ENCODE results near the gene NHLRC1. TPM values are rescaled to one million over a fixed set of nuclear protein-coding genes. Genes with fewer than 3 reads are reported as not detected.

Gene NHLRC1
- polyA plus RNA-seq, 3 donors: 0.75 to 3.1 (median 1.4) TPM

DNA sequence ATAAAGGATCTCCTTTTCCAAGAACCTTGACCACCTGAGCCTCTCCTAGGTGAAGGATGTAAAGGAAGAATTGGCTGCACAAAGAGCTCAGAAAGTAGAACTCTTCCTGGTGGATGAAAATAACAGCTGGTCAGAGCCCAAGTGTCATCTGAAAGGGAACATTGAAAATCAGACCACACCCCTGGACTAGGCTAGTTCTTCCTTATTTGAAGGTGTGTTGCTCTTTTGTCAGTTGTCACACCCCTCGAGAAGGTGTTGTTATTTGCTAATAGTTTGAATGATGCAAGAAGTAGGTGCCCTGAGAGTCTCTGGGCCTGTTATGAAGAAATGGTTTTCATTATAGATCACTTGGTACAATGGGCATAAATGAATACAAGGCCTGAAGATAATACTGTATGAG lies 31.1 kb downstream of the NHLRC1 start:
- no peak for DNase-seq
- H3K79me2 ChIP-seq (ENCODE audit: insufficient read depth, low read length): no peaks in the 10 kb centered on the region
- H3K27ac ChIP-seq (ENCODE audit: low read depth in 1 of 2, low read length in 2 of 2): no peak overlapping the region
- no peak overlapping the region for H3K9ac ChIP-seq (ENCODE audit: insufficient read depth, low read length, poor library complexity, severe bottlenecking)
- H2AFZ ChIP-seq (ENCODE audit: insufficient read depth, low read depth, low read length, poor library complexity, severe bottlenecking): no peak overlapping the region
- H3K27me3 ChIP-seq (ENCODE audit: control insufficient read depth in 2 of 2, insufficient read depth in 2 of 2, low read length in 2 of 2): no peaks in the 10 kb centered on the region
- H3K4me2 ChIP-seq (replicated peaks; ENCODE audit: extremely low read depth, low read length, poor library complexity, severe bottlenecking): no peak overlapping the region
- no peak overlapping the region for H3K27ac Mint-ChIP-seq
- peaks cover 0 to 6% (median 2%) of the 10 kb centered on the region in 3 donors for H3K27me3 Mint-ChIP-seq (ENCODE audit: low read depth in 3 of 3)
- no peak overlapping the region for H3K4me3 ChIP-seq (replicated peaks in 1 of 3; ENCODE audit: low read depth in 2 of 3, low read length in 3 of 3)
- H4K20me1 ChIP-seq (ENCODE audit: insufficient read depth, low read length): no peaks in the 10 kb centered on the region
- peaks cover 0 to 14% (median 10%) of the 10 kb centered on the region in 7 donors for H3K9me3 Mint-ChIP-seq
- no peaks in the 10 kb centered on the region for H3K36me3 Mint-ChIP-seq
- no peaks in the 10 kb centered on the region for H3K4me1 Mint-ChIP-seq
- no CpG with 5 or more reads among the region's 1 CpG for WGBS (ENCODE audit: insufficient coverage)
- no peak overlapping the region for H3K4me3 Mint-ChIP-seq
- TF ChIP-seq CTCF (IDR thresholded peaks at IDR 0.05): no peak
- no peaks in the 10 kb centered on the region for H3K4me1 ChIP-seq (ENCODE audit: control insufficient read depth in 1 of 2, insufficient read depth in 2 of 2, low read length in 2 of 2)
- intact Hi-C loops (cut with micrococcal nuclease): no loop called here
- H3K36me3 ChIP-seq (replicated peaks in 1 of 2; ENCODE audit: control insufficient read depth in 1 of 2, insufficient read depth in 2 of 2, low read length in 2 of 2): no peaks in the 10 kb centered on the region
- peaks cover 0 to 7% of the 10 kb centered on the region in 2 donors for H3K9me3 ChIP-seq (replicated peaks in 1 of 2; ENCODE audit: control insufficient read depth in 1 of 2, insufficient read depth in 1 of 2, low read length in 2 of 2)

GRCh38 chr6:18090349-18090786 lies 32.1 kb downstream of the NHLRC1 start:
- WGBS (ENCODE audit: insufficient coverage): no CpG with 5 or more reads among the region's 1 CpG
- Mint-ChIP-seq H3K27ac (no peak overlapping the region), H3K36me3 (no peaks in the 10 kb centered on the region), H3K9me3 (peaks cover 0 to 14% (median 10%) of the 10 kb centered on the region in 7 donors), H3K4me1 (no peaks in the 10 kb centered on the region), H3K27me3 (ENCODE audit: low read depth in 3 of 3) (peaks cover 0 to 6% (median 2%) of the 10 kb centered on the region in 3 donors), H3K4me3 (no peak overlapping the region)
- Histone ChIP-seq H3K4me1 (ENCODE audit: control insufficient read depth in 1 of 2, insufficient read depth in 2 of 2, low read length in 2 of 2) (no peaks in the 10 kb centered on the region), H3K4me2 (replicated peaks; ENCODE audit: extremely low read depth, low read length, poor library complexity, severe bottlenecking) (no peak overlapping the region), H3K4me3 (replicated peaks in 1 of 3; ENCODE audit: low read depth in 2 of 3, low read length in 3 of 3) (no peak overlapping the region), H4K20me1 (ENCODE audit: insufficient read depth, low read length) (no peaks in the 10 kb centered on the region), H3K27ac (ENCODE audit: low read depth in 1 of 2, low read length in 2 of 2) (no peak overlapping the region), H3K36me3 (replicated peaks in 1 of 2; ENCODE audit: control insufficient read depth in 1 of 2, insufficient read depth in 2 of 2, low read length in 2 of 2) (no peaks in the 10 kb centered on the region), H2AFZ (ENCODE audit: insufficient read depth, low read depth, low read length, poor library complexity, severe bottlenecking) (no peak overlapping the region), H3K79me2 (ENCODE audit: insufficient read depth, low read length) (no peaks in the 10 kb centered on the region), H3K27me3 (ENCODE audit: control insufficient read depth in 2 of 2, insufficient read depth in 2 of 2, low read length in 2 of 2) (no peaks in the 10 kb centered on the region), H3K9ac (ENCODE audit: insufficient read depth, low read length, poor library complexity, severe bottlenecking) (no peak overlapping the region), H3K9me3 (replicated peaks in 1 of 2; ENCODE audit: control insufficient read depth in 1 of 2, insufficient read depth in 1 of 2, low read length in 2 of 2) (peaks cover 0 to 7% of the 10 kb centered on the region in 2 donors)
- TF ChIP-seq CTCF (IDR thresholded peaks at IDR 0.05): no peak
- no peak for DNase-seq
- intact Hi-C loops (cut with micrococcal nuclease): no loop called here
